GM19372 (cell line): ENCODE data around the gene ABCA13.

ENCODE experiments used
- ATAC-seq: cut with Tn5 transposase; IDR thresholded peaks from one replicate; pipeline ENCODE4 v1.9.1; 2021; ENCODE audit warnings: mild to moderate bottlenecking, low read depth, moderate library complexity; ENCODE audit not compliant: unreplicated experiment

ABCA13 gene

DNA sequence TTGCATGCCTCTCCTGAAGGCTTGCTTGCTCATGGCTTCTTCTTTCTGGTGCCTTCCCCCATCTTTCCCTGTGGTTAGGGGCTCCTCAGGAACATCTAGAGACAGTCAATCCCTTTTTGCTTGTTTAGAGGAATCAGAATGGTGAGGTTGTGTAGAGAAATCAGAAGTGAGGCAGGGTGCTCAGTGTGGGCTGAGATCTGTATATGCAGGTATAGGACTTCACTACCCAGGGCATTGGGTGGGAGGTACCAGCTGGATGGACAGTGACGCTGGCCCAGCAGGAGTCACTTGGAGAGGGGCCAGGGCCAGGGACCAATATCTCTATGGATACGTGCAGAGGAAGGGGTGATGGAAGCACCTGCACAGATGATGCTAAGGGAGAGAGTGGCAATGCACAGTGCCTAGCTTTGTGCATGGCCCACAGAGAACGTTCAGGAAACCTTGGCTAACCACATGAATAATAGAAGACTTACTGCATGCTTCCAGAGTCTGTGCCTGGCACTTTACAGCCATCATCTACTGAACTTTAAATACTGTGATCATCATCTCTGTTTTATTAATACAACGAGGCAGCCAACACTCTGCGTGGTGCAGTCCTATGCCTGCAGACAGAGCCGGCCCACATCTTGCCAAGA is 255.2 kb downstream of the ABCA13 start:
- no peak for ATAC-seq

DNA sequence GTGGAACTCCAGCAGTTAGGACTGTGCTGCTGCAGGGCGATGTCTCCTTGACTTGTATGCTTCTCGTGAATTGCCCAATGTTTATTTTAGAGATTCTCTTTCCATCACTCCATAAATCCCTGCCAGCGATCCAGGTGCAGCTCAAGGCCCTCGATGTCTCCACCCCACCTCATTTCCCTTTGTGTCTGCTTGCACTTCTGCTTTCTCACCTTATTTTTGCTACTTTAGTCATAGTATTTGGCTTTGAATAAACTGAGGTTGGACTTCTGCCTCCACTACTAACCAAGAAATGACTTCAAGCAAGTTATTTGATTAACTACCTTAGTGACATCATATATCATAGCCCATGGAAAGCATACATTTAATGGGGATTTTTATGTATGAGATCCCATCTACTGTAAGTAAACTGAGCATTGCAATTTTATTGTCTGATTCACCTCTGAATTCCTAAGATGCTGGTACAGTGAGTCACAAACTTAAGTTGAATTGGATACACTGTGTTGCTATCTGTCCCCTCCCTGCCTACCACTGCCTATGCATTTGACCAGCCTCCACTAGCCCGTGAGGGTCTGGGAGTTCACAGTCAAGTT is 255.8 kb downstream of the ABCA13 start:
- ATAC-seq = no peak

DNA sequence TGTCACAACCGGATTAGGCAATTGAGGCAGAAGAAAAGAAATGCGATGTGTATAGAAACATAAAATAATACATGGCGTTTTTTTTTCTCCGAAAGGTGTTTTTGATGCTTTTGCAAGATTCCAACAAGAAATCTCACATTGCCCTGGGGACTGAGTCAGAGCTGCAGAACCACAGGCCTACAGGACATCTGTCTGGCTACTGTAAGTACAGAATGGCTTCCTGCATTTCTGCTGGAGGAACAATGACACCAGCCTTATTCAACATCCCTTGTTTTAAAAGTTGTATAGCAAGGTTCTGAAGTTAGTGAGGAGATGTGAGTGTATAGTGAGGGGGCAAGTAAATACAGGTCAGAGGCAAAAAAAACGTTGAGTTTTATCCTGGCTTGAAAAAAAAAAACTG is 256.4 kb downstream of the ABCA13 start:
- ATAC-seq = no peak

DNA sequence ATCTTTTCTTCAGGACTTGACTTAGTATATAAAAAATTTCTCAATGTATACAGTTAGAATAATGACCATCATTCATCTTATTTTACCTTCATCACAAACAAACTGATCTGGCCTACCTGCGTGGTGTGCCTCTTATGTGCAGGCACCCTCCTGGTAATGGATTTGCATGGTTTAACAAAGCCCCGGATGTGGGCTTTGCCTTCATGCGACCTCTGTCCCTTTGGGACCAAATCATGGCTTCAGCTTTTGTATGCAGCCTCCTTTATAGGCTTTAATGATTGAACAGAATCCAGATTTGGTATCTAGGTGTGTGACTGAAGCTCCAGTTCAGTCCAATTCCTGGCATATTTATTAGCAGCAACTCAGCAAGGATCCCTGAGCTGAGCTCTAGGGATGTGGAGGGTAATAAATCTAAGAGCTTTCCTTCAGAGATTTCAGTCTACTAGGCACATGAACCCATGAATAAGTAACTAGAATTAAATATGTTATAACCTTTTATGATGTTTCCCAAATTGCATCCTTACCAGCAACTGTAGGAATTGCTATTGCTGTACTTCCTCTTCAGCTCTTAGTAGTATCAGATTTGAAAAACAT is 256.9 kb downstream of the ABCA13 start:
- ATAC-seq = no peak

DNA sequence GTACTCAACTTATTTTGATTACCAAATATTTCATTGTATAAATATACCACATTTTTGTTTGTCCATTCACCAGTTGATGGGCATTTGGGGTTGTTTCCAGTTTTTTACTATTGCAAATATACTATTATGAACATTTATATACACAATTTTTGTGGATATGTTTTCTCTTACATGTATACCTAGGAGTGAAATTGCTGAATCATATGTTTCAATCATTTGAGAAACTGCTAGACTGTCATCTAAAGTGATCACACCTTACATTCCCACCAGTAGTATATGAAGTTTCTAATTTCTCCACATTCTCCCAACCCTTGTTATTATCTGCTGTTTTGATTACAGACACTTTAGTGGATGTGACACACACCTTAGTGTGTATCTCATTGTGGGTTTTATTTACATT is 257.9 kb downstream of the ABCA13 start:
- ATAC-seq = no peak

DNA sequence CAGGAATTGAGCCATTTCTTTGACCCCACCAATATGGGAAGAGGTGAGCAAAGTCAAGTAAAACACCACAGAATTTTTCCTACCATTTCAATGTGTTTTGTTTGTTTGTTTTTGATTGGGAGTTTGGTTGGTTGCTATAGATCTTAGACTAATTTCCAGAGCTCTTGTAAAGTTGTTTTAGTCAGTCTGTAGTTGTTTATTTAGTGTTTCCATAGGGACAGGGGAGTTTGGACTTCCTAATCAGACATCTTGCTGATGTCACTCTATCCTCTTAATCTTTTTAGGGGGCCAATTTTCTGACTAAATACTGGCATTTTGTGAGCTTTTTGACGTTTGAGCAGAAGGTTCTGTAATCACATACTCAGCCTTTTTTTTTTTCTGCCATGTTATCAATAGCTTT is 266.9 kb downstream of the ABCA13 start:
- ATAC-seq = no peak

DNA sequence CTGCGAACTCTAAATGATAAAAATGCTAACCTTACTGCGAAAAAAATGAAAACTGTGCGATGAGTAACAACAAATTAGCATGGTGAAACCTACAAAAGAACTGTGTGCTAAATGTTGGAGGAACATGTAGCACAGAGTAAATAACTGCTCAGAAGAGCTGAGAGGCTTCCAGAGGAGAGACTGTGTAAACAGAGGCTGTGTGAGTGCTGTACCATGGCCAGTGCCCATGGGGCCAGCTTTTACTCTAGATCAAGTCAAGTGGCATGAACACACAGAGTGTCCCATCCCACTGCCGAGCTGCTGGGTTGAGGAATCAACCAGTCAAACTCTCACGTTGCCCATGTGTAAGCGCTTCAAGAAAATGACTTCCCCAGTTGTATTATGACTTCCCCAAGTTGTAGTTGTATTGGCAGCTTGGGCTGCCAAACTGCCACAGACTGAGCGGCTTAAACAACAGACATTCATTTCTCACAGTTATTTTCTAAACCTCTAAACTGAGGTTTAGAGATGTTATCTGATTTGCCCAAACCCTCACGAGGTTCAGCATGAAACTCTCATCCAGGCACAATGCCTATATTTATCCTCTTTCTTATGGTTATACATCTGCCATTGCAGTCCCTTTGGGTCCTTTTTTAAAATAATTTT is 270.7 kb downstream of the ABCA13 start:
- ATAC-seq = no peak

DNA sequence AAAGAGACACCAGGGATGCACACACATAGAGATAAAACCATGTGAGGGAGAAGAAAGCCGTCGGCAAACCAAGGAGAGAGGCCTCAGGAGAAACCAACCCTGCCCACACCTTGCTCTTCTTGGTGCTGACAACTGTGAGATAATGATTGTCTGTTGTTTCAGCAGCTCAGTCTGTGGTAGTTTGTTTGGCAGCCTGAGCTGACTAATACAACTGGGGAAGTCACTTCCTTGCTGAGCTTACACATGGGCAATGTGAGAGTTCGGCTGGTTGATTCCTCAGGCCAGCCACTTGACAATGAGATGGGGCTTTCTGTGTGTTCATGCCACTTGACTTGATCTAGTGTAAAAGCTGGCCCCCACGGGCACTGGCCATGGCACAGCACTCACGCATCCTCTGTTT is 271.8 kb downstream of the ABCA13 start:
- no peak for ATAC-seq

DNA sequence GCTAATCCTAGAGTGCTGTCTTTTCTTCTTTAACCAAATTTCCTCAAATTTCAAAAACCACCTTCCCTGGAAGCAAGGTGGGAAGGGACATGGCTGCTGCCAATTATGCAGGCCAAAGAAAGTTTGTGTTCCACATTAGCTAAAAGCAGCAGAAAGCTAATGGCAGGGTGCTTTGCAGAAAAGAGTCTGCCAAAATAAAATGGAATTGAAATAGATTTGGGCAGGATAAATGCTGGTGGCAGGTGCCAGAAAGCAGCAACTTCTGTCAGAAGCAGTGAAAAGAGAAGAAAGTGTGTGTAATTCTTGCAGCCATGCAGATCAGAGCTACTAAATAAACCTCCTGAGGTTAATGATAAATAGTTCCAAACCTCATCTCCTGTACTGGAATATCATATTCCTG is 275.5 kb downstream of the ABCA13 start:
- ATAC-seq = no peak

DNA sequence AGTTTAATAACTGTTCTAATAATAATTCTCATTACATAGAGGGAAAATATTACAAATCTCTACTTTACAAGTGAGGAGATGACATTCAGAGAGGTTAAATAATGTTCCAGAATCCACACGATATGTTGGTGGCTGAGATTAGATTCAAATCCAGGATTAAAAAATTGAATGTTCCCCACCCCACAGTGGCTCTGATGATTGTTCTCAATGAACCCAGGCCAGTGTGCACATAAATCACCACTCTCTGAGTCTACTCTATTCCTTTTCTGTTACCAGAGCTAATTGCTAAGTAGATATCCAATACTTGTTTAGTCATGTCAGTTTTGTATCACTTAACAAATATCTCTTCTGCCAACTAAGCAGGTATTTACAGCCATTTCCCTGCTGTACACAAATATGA is 281.0 kb downstream of the ABCA13 start:
- ATAC-seq = no peak

DNA sequence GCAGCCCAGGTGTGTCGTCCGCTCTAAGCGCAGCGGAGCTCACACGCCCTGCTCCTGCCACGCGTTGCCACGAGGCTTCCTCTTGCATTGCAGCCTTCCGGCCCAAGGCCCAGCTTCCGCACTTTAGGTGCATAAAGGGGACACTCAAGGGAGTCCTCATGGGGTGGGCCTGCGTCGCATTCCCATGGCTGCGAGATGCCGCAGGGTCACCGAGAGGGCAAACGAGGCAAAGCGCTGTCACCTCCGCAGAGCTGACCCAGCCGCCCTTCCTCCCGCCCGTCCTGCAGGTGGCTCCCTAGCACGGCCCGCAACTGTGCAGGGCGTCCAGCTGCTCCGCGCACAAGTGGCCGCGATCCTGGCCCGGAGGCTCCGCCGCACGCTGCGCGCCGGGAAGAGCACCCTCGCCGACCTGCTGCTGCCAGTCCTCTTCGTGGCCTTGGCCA is 283.5 kb downstream of the ABCA13 start:
- ATAC-seq = no peak

DNA sequence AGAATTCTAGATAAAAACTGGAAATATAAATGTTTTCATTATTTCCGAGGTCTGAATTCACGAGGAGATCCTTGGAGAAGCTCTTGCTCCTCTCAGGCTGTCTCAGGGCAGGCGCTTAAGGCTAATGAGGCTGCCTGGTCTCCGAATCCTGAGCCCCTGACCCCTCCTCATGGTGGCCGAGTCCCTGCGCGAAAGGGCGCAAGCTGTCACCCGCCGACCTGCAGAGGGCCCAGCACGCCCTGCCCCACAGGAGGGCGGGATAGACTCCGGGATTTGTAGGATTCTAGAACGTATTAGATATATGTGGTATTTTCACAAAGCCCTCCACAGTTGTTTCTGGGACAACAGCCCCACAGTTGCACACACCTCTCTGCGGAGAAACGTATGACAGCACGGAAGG is 284.1 kb downstream of the ABCA13 start:
- no peak for ATAC-seq

DNA sequence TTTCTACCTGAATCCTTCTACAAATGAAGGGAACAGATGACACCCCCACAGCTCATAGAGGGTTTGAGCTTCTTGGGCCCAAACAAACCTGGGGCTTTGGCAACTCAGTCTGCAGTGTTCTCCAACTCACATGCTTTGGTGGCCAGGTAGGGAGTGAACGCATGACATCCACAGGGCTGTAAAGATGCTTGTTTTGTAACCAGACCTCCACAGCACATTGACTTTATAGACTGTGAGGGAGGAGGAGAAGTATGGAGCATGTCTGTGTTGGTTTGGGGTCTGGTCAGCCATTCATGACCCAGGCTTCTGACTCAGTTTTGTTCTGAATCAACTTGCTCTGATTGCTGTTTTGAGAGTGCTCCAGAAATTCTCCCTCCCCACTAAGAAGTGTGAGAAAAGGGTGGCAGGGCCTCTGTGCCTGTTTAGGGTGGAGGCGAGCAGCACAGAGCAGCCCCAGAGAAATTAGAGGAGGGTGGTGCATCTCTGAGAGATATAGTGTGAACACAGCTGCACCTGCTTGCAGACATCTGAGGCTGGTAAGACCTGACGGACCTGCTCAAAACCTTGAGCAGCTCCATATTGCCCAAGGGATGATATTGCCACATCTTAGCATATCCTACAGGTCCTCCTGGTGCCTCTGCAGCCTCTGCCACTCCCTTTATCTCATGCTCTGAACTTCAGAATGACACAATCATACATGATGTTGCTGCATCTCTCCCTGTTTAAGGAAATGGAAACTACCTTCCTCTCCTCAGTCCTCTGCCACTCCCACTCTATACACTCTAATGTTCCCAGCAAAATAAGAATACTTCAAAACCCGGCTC is 287.7 kb downstream of the ABCA13 start:
- no peak for ATAC-seq

DNA sequence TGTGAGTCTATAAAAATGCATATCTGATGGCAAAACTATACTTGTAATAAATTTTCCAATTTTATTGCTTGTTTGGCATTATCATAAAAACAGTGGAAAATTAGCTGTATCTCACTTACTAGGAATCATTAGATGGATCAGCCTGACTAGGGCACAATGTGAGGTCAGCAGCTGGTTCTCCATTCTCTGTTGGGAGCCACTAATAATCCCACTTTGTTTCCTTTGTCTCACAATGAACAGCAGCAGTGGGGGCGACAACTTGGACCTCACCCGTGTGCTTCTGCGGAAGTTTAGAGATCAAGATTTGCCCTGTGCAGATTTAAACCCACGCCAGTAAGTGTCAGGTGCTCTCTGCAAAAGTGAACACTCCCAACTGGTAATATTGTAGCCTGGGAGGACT is 295.5 kb downstream of the ABCA13 start:
- ATAC-seq = no peak

DNA sequence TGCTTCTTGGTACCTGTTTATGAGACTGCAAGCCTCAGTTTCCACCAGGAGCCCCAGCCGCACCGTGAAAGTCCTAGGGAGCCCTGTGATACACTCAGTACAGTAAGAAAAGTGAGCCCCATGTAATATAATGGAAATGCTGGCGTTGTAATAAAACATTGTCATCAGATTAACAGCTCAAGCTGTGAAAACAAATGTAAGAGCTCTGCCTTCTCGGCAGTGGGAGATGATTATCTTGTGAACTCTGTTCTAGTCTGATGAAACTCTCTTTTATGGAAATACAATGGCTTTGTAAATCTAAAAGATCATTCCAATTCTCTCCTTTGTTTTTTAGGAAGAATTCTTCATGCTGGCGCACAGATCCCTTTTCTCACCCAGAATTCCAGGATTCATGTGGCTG is 299.9 kb downstream of the ABCA13 start:
- ATAC-seq = no peak

DNA sequence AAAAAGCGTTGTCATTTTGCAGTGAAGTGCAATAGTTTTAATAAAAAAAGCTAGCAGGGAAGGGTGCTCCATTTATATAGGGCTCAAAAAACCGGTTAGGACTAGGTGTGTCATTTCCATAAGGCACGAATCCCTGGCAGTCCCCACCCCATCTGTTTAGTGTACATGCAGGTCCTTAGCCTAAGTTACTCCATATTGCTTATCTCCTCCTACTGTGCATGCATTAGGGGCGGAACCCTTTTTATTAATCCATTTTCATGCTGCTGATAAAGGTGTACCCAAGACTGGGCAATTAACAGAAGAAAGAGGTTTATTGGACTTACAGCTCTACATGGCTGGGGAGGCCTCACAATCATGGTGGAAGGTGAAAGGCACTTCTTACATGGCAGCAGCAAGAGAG is 301.4 kb downstream of the ABCA13 start:
- no peak for ATAC-seq

DNA sequence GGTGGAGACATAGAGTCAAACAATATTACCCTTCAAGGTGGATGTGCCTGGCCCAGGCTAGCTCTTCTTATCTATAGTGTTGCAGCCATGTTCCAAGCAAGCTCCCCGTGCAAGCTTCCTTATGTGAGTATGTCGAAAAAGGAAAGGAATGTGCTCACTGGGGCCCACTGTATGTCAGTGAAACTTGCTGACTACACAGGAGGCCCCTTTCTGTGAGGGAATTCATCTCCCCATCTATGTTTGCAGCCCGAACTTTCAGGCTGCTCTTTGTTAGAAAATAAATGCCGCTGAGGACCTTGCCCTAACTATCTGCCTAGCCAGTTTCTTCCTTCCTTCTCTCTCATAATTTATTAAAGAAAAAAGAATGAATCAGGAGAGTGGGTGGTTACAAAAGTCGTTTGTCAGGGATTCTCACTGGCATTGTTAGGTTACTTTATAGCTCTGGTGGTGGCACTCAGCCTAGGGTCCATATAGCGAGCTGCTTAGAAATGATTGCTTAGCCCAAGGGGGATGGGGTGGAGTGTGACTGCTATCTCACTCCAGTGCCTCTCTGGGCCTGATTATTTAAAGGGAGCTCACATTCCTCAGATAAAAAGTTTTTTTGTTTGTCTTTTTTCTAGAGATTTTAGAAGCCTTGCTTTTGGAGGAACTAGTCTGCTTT is 302.1 kb downstream of the ABCA13 start:
- ATAC-seq = no peak

DNA sequence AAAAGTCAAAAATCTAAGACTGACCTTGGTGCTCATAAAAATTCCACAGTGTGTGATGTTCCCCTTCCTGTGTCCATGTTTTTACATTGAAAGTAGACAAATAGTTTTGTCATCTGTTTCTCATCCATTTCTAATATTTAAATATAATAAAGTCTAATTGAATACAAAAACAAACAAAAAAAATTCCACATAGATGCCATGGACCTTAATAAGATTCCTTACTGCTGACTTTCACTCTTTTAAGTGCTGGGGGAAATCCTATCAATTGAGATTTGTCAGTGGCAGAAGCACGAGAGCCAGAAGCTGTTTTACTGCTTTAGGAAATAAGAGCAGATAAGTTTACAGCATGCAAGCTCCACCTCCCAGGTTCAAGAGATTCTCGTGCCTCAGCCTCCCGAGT is 310.0 kb downstream of the ABCA13 start:
- no peak for ATAC-seq

DNA sequence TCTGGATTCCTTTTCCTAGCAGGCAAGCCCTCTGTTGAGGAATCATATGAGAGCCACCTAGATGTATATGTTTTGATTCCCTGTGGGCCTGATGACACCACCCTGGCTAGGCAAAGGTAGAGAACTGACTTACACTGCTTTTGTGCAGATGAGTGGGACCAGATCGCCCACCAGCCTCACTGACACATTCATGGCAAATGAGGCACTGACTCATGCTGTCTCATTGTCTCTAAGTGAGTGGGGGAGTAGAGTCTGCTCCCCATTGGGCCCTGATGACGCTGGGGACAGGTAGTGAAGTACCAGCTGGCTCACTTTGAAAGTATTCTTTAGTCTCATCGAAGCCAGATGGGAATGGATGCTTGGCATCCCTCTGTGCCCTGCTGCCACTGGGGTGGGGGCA is 326.3 kb downstream of the ABCA13 start:
- no peak for ATAC-seq

DNA sequence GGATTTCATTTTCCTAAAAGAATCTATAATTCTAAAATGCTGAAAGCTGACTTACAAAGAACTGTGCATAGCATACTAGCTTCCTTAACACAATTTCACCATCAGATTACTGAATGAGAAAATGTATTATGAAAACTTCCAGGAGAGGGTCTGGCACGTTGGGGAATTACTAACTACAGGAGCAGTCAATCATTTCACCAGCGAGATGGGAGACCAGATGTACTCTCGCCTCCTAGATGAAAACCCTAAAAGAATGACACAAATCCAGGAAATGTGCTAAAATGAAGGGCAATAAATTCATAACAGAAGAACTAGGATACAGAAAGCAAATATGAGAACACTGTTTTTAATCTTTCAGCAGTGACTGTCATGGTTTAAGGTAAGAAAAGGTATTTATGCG is 330.8 kb downstream of the ABCA13 start:
- ATAC-seq = no peak
